Measurements from ENCODE around the gene CUL2.

- no peak for TF ChIP-seq CTCF (IDR thresholded peaks at IDR 0.05)
- TF ChIP-seq POLR2A (IDR thresholded peaks at IDR 0.05), result no peak
Measured at GRCh38 chr10:34966040-34966439, 124.1 kb downstream of the CUL2 start.

Measured in right lobe of liver (tissue), 4 donors.